SK-N-DZ (cell line): ENCODE results near the gene USP13.
"Not testable (repeated sequence)": the region's sequence is repeated elsewhere in the genome, so short reads cannot be mapped to it uniquely, and the experiment has no call there.

ENCODE experiments used
- DNase-seq: peaks from one replicate; pipeline ENCODE4 v3.0.0-alpha.2; 2015; ENCODE audit warnings: low spot score

Gene USP13

DNA sequence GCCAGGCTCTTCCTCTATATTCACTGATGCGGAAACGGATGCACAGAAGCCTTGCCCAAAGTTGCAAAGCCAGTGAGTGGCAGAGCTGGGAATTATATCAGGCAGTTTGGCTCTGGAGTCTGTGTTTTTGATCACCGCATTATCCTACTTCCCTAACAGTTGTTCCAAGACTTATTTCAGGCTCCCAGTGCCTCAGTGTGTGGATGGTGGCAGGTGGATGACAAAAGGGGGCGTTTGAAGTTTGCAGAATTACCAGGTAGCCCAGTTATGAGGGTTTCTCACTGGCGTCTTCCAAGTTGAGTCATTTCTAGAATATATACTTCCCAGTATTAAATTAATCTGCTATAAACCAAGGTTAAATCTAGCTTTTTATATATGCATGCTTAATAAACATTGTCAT lies 81.0 kb downstream of the USP13 start:
- no peak for DNase-seq

DNA sequence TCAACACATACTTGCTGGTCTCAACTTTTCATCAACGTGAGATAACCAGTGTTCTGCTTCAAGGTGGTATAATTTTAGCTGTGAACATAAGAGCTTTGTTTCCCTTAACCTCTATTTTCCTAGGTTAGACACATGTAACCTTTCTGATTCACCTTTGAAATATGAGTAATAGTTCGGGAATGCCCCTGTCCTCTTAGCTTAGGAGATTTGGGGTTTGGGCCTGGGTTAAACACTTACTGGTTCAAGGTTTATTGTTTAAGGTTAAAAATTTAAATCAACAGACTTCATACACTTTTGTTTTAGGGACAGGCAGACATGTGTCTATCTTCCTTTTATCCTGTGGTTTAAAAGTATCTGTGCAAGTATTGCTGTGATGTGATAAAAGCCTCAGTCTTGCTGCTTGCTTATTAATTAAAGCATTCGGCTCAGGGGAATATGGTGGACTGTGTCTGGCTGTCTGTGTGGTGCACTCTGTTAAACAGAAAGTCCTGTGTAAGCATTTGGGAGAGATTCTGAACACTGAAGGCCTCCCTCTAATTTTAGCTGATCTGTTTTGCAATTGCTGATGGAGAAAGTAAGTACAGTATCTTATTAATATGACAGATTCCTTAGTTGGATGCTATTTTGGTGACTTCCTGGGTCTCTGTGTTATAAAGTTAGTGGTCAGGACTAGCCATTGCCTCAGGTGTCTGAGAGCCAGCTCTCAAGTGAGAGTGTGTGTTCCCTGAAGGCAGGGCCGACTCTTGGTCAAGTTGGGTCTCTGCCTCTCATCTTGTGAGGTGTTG lies 81.8 kb downstream of the USP13 start:
- DNase-seq = no peak

DNA sequence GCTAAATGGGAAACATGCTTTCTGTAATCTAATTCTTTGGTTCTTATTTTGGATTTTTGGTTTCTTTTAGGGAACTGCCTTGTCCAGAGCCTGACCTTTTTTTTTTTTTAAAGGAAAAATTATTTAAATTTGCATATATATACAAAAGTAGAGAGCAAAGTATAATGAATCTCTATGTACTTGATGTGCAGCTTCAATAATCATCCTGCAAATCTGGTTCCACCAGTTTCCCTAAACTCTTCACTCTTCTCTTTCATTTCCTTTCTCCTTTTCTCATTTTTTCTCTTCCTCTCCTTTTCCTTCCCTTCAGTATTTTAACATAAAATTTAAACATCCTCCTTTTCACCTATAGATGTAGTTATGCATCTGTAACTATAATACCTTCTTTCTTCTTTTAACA lies 82.5 kb downstream of the USP13 start:
- DNase-seq = no peak

DNA sequence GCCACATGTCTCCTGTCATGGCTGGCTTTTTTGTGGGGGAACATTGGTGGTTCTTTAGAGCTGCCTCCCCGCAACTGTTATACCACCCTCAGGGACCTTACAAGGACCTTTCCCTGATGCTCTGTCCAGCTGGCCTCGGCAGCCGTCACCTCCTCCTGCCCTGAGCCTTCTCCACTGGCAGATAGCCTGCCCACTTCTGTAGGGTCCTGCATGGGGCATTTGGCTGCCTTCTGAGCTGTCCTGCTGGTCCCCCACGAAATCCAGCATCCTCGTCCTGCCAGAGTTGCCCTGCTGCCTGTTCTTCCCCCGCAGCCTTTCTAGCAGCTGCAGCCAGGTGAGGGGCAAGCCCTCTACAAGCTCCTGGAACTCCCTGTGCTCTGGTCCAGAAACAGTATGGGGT lies 86.2 kb downstream of the USP13 start:
- DNase-seq = no peak

DNA sequence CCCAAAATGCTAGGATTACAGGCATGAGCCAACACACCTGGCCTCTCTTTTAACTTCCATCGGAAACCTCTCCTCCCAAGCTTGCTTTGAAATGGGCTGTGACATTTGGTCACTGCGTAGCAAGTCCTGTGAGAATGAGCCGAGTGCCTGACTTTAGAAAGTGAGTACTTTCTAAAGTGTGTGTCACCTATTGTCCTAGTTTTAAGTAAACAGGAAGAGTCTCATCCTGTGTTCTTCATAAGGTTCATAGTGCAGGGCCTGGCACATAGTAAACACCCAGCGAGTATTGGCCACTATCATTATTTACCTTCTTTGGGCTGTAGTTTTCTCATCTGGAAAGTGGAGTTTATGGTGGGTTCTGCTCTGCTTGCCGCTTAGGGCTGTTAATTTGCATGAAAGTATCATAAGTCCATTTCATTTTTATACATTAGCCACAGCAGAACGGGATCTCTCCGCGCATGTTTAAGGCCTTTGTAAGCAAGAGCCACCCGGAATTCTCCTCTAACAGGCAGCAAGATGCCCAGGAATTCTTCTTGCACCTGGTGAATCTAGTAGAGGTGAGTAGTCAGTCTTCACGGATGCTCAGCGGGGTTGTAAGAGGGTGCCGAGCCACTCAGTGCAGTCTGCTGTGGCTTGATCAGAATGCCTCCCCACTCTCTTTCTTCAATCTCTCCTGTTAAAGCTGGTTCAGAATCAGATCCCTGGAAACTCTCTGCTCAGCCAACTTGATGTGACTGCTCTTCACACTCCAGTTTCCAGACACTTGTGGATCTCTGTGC lies 87.2 kb downstream of the USP13 start:
- DNase-seq = no peak

DNA sequence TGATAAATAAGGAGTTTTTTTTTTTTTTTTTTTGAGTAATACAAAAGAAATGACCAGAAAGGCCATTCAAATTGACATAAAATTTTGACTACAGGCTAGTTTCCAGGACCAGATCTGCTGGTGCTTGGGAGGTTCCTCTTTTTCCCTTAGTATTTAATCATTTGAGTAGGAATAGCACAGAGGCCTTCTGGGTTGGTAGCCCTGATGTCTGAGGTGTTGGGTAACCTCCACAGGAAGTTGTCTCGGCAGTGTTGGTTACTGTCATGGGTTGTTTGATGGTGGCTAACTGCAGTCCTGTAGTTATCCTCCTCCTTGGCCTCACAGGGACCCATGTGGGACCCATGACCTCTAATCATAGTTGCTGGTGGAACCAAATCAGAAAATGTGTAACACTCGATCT lies 91.1 kb downstream of the USP13 start:
- DNase-seq = no peak

DNA sequence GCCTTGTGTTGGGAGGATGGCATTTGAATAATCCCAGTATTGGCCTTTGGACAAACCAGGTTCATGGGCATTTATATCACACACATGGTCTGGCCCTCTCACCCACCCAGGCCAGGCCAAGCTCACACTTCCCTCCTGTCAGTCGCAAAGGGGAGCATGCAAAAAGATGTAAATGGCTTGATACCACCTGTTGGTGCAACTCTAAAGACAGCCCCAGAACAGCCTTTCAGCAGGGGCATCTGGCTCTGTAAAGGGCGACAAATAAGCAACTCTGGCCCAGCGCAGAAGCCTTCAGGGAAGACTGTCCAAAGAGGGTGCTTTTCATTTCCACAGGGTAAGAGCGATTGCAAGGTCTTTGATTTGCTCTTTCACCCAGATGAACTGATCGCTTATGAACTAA lies 91.8 kb downstream of the USP13 start:
- no peak for DNase-seq

DNA sequence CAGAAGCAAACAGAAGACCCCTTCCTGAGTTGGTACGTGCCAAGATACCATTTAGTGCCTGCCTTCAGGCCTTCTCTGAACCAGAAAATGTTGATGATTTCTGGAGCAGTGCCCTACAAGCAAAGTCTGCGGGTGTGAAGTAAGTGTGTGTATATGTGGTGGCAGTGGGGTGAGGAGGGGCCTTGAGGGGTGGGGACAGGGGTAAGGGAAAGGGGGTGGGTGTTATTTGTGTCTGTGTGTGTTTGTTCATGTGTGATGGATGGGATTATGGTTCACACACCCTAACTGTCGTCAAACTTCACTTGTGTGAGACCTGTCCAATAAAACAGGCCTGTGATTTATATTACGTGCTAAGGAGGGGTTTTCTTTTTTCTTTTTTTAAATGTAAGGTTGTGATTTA lies 92.2 kb downstream of the USP13 start:
- no peak for DNase-seq

DNA sequence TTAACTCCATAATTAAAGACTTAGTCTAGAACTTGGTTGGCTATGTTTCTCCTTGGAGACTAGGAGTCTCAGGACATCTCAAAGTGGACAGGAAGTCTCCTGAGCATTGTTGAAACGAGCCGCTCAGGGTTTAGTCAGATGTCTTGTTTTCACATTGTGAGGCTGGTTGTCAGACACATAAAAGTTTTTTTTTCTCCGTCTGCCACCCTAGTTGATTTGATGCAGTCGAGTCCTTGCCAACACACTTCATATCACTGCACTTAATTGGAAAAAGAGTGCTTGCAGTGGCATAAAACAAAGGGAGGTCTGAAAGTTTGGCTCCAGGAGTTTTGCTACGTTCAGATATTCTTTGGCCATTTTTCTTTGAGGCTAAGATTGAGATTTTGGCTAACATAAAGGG lies 92.9 kb downstream of the USP13 start:
- DNase-seq = no peak

DNA sequence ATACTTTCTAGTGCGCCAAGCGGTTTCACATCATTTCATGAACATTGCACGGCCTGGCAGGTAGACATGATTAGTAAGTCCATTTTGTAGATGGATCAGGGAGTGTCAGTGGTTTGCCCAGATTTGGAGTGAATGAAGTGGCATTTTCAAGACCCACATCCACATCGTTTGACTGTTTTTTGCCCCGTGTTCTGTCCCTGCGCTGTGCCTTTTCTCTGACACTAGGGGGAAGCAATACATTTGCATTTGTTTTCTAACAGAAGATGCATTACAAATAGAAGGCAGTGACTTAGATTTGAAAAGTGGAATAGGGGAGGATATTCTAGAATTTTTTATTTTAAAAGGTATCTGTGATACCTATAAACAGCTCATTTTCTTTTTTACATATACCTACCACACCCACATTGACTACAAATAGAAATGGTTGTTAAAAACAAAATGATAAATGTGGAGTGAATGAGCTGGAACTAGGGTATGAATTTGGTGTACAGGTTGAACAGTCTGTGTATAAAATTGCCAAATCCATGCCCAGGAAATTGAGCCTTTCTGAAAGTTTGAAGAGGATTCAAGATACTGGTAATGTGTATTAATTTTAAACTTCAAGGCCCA lies 98.0 kb downstream of the USP13 start:
- DNase-seq = peak; percentile 38

DNA sequence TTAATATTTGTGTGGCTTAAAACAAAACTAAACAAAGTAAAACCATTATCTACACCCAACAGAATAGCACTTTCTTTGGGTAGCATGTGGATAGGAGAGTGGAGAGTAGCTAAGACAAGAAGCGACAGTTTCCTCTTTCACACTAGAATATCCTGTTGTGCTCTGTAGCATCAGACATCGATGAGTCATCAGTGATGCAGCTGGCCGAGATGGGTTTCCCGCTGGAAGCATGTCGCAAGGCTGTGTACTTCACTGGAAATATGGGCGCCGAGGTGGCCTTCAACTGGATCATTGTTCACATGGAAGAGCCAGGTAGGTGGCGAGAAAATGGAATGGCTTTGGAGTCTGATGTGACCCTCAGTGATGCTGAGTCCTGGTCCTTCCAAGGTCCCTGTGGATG lies 108.1 kb downstream of the USP13 start:
- DNase-seq = no peak

DNA sequence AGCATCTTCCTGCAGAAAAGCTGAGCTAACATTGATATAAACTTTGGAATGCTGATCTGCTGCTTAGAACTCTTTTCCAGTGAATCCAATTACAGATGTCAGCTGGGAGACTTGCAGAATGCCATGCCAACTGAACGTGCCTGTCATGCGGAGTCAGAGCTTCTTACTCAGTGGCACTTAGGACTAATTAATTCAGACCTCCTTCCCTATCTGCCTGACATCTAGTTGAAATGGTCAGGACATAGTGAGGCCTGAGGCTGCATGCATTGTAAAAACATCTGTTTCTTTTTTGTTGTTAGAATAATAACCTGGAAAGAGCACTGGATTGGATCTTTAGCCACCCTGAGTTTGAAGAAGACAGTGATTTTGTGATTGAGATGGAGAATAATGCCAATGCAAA lies 112.6 kb downstream of the USP13 start:
- DNase-seq = peak; percentile 83

DNA sequence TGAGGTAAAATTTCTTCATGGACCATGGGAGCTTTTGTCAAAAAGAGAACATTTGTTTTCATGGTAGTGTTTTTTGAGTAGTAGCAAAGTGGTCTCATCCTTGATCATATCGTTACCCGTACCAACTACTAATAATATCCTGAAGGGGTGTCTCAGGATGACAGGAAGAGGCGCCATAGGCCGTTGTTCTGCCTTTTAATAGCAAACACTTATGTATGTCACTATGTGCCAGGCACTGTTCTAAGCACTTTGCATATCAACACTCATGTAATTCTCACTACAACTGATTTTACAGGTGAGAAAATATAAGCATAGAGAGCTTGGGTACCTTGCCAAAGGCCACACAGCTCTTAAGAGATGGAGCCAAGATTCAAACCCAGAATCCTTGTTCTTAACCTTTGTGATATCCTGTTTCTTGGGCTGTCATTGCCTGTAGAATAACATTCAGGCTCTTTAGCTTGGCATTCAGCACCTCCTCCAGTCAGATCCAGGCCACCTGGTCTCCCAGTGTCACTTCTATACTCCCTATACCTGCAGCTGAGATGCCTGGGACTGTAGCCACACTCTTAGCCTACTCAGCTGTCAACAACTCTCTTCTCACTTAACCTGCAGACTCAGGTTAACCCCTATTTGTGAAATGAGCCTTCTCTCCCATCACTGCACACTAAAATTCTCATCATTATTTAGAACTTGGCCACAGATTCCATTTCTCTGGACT lies 113.7 kb downstream of the USP13 start:
- DNase-seq = no peak

DNA sequence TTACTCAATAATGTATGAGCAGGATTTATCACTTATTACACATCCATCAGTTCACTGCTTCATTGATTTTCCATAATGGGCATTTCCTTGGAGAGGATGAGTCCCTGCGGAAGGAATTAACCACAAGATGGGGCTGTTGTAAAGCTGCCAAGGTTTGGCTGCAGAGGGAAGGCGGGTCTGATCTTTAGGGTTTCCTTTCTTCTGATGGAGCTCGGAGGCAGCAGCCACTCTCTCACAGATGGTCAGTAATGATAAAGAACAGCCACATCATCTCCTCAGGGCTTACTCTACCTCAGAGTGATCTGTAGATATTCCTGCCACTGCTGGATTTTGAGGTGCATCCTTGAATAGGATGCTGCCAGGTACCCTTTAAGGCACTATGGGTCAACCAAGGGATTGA lies 115.2 kb downstream of the USP13 start:
- peak; percentile 92 for DNase-seq

DNA sequence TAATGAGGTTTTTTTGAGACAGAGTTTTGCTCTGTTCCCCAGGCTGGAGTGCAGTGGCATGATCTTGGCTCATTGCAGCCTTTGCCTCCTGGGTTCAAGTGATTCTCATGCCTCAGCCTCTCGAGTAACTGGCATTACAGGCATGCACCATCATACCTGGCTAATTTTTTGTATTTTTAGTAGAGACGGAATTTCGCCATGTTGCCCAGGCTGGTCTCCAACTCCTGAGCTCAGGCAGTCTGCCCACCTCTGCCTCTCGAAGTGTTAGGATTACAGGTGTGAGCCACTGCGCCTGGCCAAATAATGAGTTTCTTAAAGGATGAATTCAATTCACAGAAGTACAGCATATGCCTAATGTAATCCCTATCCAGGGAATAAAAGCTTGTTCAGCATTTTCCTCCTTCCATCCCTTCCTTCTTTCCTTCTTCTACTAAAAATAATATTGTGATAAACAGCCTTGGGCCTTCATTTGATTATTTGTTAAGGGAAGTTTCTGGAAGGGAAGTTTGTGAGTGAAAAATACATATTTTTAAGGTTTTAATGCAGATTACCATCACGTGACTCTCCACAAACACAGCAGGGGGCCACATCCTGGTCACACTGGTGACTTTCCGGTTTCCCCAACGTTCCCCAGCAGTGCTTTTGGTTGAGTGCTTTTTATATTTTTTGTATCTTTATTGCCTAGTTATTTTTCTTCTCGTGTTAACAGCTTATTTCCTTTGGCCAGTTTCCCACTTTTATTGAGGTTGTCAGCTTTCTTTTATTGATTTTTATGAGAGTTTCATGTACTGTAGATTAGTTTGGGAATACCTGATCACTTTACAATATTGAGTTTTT lies 116.8 kb downstream of the USP13 start:
- DNase-seq = no peak

DNA sequence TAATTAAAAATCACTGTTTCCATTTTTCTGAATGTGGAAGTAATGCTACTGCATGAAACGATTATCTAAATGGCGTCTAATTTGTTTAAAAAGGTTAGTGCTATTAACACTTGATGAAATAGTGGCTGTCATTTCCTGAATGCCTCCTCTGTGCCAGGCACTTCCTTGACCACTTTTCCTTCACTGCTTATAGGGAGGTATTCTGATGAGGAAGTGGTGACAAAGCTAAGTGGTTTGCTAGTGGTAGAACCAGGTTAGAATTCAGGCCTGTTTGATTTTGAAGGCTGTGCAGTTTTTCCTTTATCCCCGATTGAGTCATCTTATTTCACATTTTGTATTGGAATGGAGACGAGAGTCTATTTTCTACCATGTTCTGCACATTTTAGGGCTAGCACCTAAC lies 119.0 kb downstream of the USP13 start:
- no peak for DNase-seq

DNA sequence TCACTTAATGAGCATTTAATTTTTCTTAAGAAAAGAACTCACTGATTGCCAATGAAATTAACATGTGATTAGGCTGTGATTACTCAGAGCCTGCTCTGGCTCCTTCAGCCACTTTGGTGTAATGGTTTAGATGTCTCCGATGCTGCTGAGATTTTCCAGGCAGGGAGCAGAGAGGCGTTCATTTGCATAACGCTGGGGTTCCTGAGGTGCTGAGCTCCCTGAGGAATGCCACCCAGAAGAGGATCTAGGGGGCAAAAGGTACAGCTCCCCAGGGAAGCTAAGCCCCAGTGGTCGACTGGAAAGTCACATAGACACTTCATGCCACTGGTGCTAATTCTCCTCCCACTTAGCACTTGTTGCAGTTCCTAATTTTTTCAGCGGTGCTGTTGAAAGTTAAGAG lies 119.5 kb downstream of the USP13 start:
- no peak for DNase-seq

DNA sequence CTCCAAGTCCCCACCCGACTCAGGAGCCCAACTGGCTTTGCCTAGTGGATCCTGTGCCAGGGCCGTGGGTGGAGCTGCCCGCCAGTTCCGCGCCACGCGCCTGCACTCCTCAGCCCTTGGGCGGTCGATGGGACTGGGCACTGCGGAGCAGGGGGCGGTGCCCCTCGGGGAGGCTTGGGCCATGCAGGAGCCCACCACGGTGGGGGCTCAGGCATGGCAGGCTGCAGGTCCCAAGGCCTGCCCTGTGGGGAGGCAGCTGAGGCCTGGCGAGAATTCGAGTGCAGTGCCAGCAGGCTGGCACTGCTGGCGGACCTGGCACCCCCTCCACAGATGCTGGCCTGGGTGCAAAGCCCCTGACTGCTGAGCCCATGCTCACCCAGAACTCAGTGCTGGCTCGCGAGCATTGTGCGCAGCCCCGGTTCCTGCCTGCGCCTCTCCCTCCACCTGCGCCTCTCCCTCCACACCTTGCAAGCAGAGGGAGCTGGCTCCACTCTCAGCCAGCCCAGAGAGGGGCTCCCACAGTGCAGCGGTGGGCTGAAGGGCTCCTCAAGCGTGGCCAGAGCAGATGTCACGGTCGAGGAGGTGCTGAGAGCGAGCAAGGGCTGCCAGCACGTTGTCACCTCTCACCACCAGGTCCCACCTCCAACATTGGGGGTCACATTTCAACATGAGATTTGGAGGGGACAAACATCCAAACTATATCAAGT lies 122.7 kb downstream of the USP13 start:
- DNase-seq = no peak

DNA sequence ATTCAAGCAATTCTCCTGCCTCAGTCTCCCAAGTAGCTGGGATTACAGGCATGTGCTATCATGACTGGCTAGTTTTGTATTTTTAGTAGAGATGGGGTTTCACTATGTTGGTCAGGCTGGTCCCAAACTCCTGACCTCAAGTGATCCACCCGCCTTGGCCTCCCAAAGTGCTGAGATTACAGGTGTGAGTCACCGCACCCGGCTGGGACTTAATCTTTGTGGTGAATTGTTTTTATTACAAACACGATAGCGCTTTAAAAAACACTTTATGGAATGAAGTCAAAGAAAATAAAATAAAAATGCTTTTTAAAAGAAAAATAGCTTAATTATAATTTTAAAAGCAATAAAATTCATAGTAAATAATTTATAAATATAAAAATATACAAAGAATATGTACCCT lies 130.0 kb downstream of the USP13 start:
- DNase-seq = not testable (repeated sequence)

DNA sequence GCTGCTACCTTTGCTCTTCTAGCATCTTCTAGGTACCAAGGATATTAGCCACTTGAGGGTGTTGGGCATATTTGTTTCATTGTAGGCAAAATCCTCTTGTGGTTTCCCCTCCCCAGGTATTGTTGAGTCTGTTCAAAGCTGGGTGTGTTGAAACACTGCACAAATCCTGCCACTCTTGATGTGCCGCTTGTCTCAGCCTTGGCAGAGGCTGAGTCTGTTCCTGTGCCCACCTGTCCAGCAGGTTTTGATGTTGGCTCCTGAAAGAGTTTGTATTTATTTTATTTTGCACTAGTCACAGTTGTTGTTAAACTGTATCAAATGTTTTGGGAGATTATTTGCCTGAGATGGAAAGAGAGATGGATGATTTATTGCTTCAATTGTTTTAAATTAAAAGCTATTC lies 136.2 kb downstream of the USP13 start:
- no peak for DNase-seq

DNA sequence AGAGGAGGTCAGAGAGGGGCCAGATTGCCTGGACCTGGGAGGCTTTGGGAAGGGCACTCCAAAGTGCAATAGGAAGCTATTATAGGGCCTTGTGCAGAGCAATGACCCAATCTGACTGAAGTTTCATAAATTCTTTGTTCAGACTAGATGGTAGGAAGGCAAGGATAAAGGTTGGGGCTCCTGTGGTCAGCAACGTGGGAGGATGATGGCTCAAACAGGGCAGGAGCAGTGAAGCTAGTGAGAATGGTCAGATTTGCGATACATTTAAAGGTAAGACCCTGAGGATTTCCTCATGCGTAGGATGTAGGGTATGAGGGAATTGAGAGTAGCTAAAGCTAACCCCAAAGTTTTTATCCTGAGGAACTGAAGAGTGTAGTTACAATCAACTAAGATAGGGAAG lies 139.0 kb downstream of the USP13 start:
- DNase-seq = no peak
